ENCODE results near the gene LSM10. TPM values are rescaled to one million over a fixed set of nuclear protein-coding genes. Genes with fewer than 3 reads are reported as not detected.

Gene LSM10
- total and polyA plus RNA-seq, 2 donors (not counting 3 experiments of a cell fraction or from before 2014, with no cell fraction given): 38.2 to 76.9 TPM

DNA sequence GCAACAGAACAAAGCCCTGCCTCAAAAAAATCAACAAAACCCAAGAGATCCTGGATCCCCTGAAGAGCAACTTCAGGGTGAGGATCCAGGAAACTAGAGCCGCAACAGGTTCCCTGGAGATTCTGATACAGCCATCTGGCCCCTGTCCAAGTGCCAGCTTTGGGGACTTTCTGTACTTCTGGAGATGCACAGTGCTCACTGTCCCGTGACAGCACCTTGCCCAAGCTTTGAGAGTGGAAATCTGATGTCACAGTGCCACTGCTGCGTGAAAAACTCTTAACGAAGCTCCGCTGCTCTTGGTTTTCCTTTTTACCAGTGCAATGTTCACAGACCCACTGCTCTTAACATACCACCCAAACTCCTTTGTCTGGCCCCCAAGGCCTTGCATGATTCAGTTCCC is 38.3 kb downstream of the LSM10 start:
- Histone ChIP-seq H2AFZ (ENCODE audit: low read depth, low read length) (no peak overlapping the region), H3K4me3 (replicated peaks in 1 of 3; ENCODE audit: insufficient read depth in 1 of 3, low read depth in 1 of 3, low read length in 3 of 3) (no peak overlapping the region), H3K9ac (replicated peaks; ENCODE audit: extremely low read depth, insufficient read depth, low read length) (no peak overlapping the region), H3K9me1 (replicated peaks; ENCODE audit: control insufficient read depth, extremely low read depth, insufficient read depth, low read length) (no peaks in the 10 kb centered on the region), H3K79me2 (ENCODE audit: control insufficient read depth, insufficient read depth, low read length) (peaks cover 4% of the 10 kb centered on the region), H3K4me2 (ENCODE audit: insufficient read depth, low read length) (no peak overlapping the region), H3K27me3 (ENCODE audit: control insufficient read depth in 2 of 2, insufficient read depth in 2 of 2, low read length in 2 of 2) (no peaks in the 10 kb centered on the region), H3K9me3 (replicated peaks; ENCODE audit: control insufficient read depth, insufficient read depth, low read length) (no peaks in the 10 kb centered on the region), H4K20me1 (replicated peaks; ENCODE audit: control insufficient read depth, extremely low read depth, insufficient read depth, low read length) (no peaks in the 10 kb centered on the region), H3K4me1 (ENCODE audit: control insufficient read depth, extremely low read depth, insufficient read depth, low read length) (no peaks in the 10 kb centered on the region), H3K27ac (ENCODE audit: insufficient read depth, low read depth, low read length) (no peak overlapping the region), H3K36me3 (ENCODE audit: control insufficient read depth in 2 of 2, extremely low read depth in 1 of 2, insufficient read depth in 2 of 2, low read length in 2 of 2) (peaks cover under 1 to 28% of the 10 kb centered on the region in 2 experiments)
- FAIRE-seq (no peak), DNase-seq (ENCODE audit: low read depth, low spot score) (no peak)
- POLR2A ChIA-PET: no interaction called here
- TF ChIP-seq POLR2AphosphoS5 (IDR thresholded peaks at IDR 0.05; ENCODE audit: insufficient read depth, low read depth, low read length): no peak
- TF ChIP-seq FOS (IDR thresholded peaks at IDR 0.05; ENCODE audit: borderline replicate concordance, insufficient read depth, low read length): no peak
- TF ChIP-seq GATA2 (IDR thresholded peaks at IDR 0.05; ENCODE audit: insufficient read depth, insufficient read length, low read depth, low read length): no peak
- TF ChIP-seq POLR2A (IDR thresholded peaks at IDR 0.05; ENCODE audit: low read depth, low read length): no peak
- TF ChIP-seq CTCF (IDR thresholded peaks at IDR 0.05; ENCODE audit: extremely low read depth in 1 of 2, insufficient read depth in 1 of 2, low read depth in 1 of 2, low read length in 2 of 2): no peak
- no peak for TF ChIP-seq MYC (IDR thresholded peaks at IDR 0.05; ENCODE audit: low read depth, low read length)
- TF ChIP-seq, protein P1, sequence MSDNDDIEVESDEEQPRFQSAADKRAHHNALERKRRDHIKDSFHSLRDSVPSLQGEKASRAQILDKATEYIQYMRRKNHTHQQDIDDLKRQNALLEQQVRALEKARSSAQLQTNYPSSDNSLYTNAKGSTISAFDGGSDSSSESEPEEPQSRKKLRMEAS (IDR thresholded peaks at IDR 0.05; ENCODE audit: insufficient read depth, insufficient read length): no peak
- no peak for TF ChIP-seq EZH2 (IDR thresholded peaks at IDR 0.05; ENCODE audit: borderline replicate concordance, low read depth, low read length, severe bottlenecking)
- no peak for TF ChIP-seq JUN (IDR thresholded peaks at IDR 0.05; ENCODE audit: borderline replicate concordance, insufficient read depth, insufficient read length, low read depth)
- intact Hi-C loops (cut with micrococcal nuclease): no loop called here
- CTCF ChIA-PET: interaction anchor here (1.2 to 1.6 kb wide), 3 partner anchors 10 to 59 kb away, joined by 3 to 7 read pairs (median 6); no protein-coding TSS in a partner anchor
- dilution Hi-C loops (cut with MboI; ENCODE audit: extremely low pct_ligation_motif_present, low sequenced_read_pairs): no loop called here
- no TSS peak for BruUV-seq (replicated peaks)

Measured in endothelial cell of umbilical vein (primary cell).